ENCODE results near the gene DTX2.
"Not testable (repeated sequence)": the region's sequence is repeated elsewhere in the genome, so short reads cannot be mapped to it uniquely, and the experiment has no call there.

DTX2 gene

GRCh38 chr7:76513817-76514799 lies 52.6 kb downstream of the DTX2 start:
- no peak for DNase-seq

- DNase-seq = no peak
Measured at GRCh38 chr7:76514926-76515771, 53.6 kb downstream of the DTX2 start.

- peak; percentile 53 for DNase-seq
Measured at GRCh38 chr7:76515999-76516443, 54.5 kb downstream of the DTX2 start.

- not testable (repeated sequence) for DNase-seq
Measured at GRCh38 chr7:76516932-76517331, 55.4 kb downstream of the DTX2 start.

GRCh38 chr7:76526183-76526582 lies 64.7 kb downstream of the DTX2 start:
- DNase-seq = not testable (repeated sequence)

GRCh38 chr7:76531643-76532042 lies 70.1 kb downstream of the DTX2 start:
- DNase-seq = not testable (repeated sequence)

- DNase-seq = not testable (repeated sequence)
Measured at GRCh38 chr7:76543197-76543596, 81.7 kb downstream of the DTX2 start, which contains the start of gene SPDYE16. TSS of gene SPDYE16 (minus strand) at chr7:76543297. CDS start at chr7:76541459, 1,838 bp downstream.

GRCh38 chr7:76549025-76549854 lies 87.7 kb downstream of the DTX2 start:
- DNase-seq = peak; percentile 88

- DNase-seq = not testable (repeated sequence)
Measured at GRCh38 chr7:76549855-76550248, 88.3 kb downstream of the DTX2 start.

- not testable (repeated sequence) for DNase-seq
Measured at GRCh38 chr7:76551992-76552391, 90.5 kb downstream of the DTX2 start.

Measured in CD4-positive, alpha-beta T cell treated with Interleukin-17A for 4 hours (primary cell).